HepG2 (cell line): ENCODE measurements around the gene LRP10. TPM values are rescaled to one million over a fixed set of nuclear protein-coding genes. Genes with fewer than 3 reads are reported as not detected.
A peak's percentile ranks its signal among the peaks of the same experiment; 100 is the strongest.

Source experiments
- ARNT2 ChIP-seq: sonication (generic); formaldehyde crosslinking; IDR thresholded peaks from 2 replicates; pipeline ENCODE4 v1.8.0; 2022; ENCODE audit warnings: mild to moderate bottlenecking, low read depth, missing genetic modification reagents, moderate library complexity
- BCLAF1 ChIP-seq: fragments of 450-650 bp; IDR thresholded peaks from 2 replicates; pipeline ENCODE4 v1.6.1; 2017; ENCODE audit warnings: mild to moderate bottlenecking
- CEBPG ChIP-seq: IDR thresholded peaks from 2 replicates; pipeline ENCODE4 v1.6.1; 2016
- DRAP1 ChIP-seq: IDR thresholded peaks from 2 replicates; pipeline ENCODE4 v1.6.1; 2016; ENCODE audit warnings: missing genetic modification reagents, missing compliant biosample characterization
- FOXC1 ChIP-seq: sonication (generic); formaldehyde crosslinking; IDR thresholded peaks from 2 replicates; pipeline ENCODE4 v1.8.0; 2022; ENCODE audit warnings: mild to moderate bottlenecking, missing genetic modification reagents, borderline replicate concordance
- GZF1 ChIP-seq: sonication (generic); formaldehyde crosslinking; IDR thresholded peaks from 2 replicates; pipeline ENCODE4 v1.5.1; 2020; ENCODE audit warnings: mild to moderate bottlenecking, missing genetic modification reagents
- HCFC1 ChIP-seq: fragments of 150-350 bp; IDR thresholded peaks from 2 replicates; pipeline ENCODE4 v1.6.1; 2014; ENCODE audit warnings: low read depth, low read length
- HDAC1 ChIP-seq: sonication (generic); formaldehyde crosslinking; IDR thresholded peaks from 2 replicates; pipeline ENCODE4 v1.5.1; 2020; ENCODE audit warnings: mild to moderate bottlenecking, missing genetic modification reagents
- HOXD1 ChIP-seq: sonication (generic); formaldehyde crosslinking; IDR thresholded peaks from 2 replicates; pipeline ENCODE4 v1.5.0; 2020; ENCODE audit warnings: missing genetic modification reagents
- KLF12 ChIP-seq: sonication (generic); formaldehyde crosslinking; IDR thresholded peaks from 2 replicates; pipeline ENCODE4 v1.4.0; 2020; ENCODE audit warnings: missing genetic modification reagents, borderline replicate concordance
- KLF15 ChIP-seq: sonication (generic); formaldehyde crosslinking; IDR thresholded peaks from 2 replicates; pipeline ENCODE4 v1.8.1; 2023; ENCODE audit warnings: borderline replicate concordance, mild to moderate bottlenecking, inconsistent platforms, missing genetic modification reagents, mixed read lengths
- MED8 ChIP-seq: sonication (generic); formaldehyde crosslinking; IDR thresholded peaks from 2 replicates; pipeline ENCODE4 v1.8.1; 2023; ENCODE audit warnings: mild to moderate bottlenecking, missing genetic modification reagents; ENCODE audit not compliant: insufficient replicate concordance
- MXD3 ChIP-seq: IDR thresholded peaks from 2 replicates; pipeline ENCODE4 v1.6.1; 2016; ENCODE audit warnings: mild to moderate bottlenecking, missing biosample characterization, missing genetic modification reagents
- MYC ChIP-seq: sonication (generic); formaldehyde crosslinking; IDR thresholded peaks from 2 replicates; pipeline ENCODE4 v1.9.0; 2021; ENCODE audit warnings: missing genetic modification reagents, borderline replicate concordance
- NFYB ChIP-seq: sonication (generic); formaldehyde crosslinking; IDR thresholded peaks from 2 replicates; pipeline ENCODE4 v1.4.0; 2020; ENCODE audit warnings: missing genetic modification reagents
- PRMT3 ChIP-seq: sonication (generic); formaldehyde crosslinking; IDR thresholded peaks from 2 replicates; pipeline ENCODE4 v1.8.1; 2022; ENCODE audit warnings: low read depth, mild to moderate bottlenecking, moderate library complexity, missing genetic modification reagents, borderline replicate concordance
- REL ChIP-seq: sonication (generic); formaldehyde crosslinking; conservative IDR thresholded peaks from 2 replicates; pipeline ENCODE4 v1.8.0; 2022; ENCODE audit warnings: mild to moderate bottlenecking, missing genetic modification reagents, moderate library complexity
- TCF12 ChIP-seq, 2 experiments: fragments of 450-650 bp in 1 of 2; sonication (generic) in 1 of 2; formaldehyde crosslinking in 1 of 2; IDR thresholded peaks; 2 replicates each; pipeline versions ENCODE4 v1.6.1 to v1.8.0; 2017 to 2022; ENCODE audit warnings: antibody characterized with exemption in 1 of 2, mild to moderate bottlenecking in 1 of 2, missing genetic modification reagents in 1 of 2, moderate library complexity in 1 of 2
- ZNF143 ChIP-seq: sonication (generic); formaldehyde crosslinking; IDR thresholded peaks from 2 replicates; pipeline ENCODE4 v1.4.0; 2020; ENCODE audit warnings: missing genetic modification reagents
- ZNF329 ChIP-seq: sonication (generic); formaldehyde crosslinking; IDR thresholded peaks from 2 replicates; pipeline ENCODE4 v1.9.0; 2021; ENCODE audit warnings: low read depth, mild to moderate bottlenecking, missing genetic modification reagents
- ZNF572 ChIP-seq: sonication (generic); formaldehyde crosslinking; IDR thresholded peaks from 2 replicates; pipeline ENCODE4 v1.5.1; 2020; ENCODE audit warnings: mild to moderate bottlenecking, missing genetic modification reagents
- ZNF670 ChIP-seq: sonication (generic); formaldehyde crosslinking; IDR thresholded peaks from 2 replicates; pipeline ENCODE4 v1.8.0; 2022; ENCODE audit warnings: mild to moderate bottlenecking, missing genetic modification reagents, borderline replicate concordance
- ZNF710 ChIP-seq: sonication (generic); formaldehyde crosslinking; IDR thresholded peaks from 2 replicates; pipeline ENCODE4 v1.5.0; 2020; ENCODE audit warnings: mild to moderate bottlenecking, missing genetic modification reagents, borderline replicate concordance
- ZNF768 ChIP-seq: sonication (generic); formaldehyde crosslinking; IDR thresholded peaks from 2 replicates; pipeline ENCODE4 v1.4.0; 2020; ENCODE audit warnings: missing genetic modification reagents
- ZNF781 ChIP-seq: sonication (generic); formaldehyde crosslinking; IDR thresholded peaks from 2 replicates; pipeline ENCODE4 v1.5.1; 2020; ENCODE audit warnings: borderline replicate concordance, mild to moderate bottlenecking, missing genetic modification reagents; ENCODE audit errors: not compliant biosample characterization
- polyA plus RNA-seq, 8 experiments: library from polyadenylated mRNA; depleted of rRNA in 3 of 8; stranded (reverse) in 7 of 8; unstranded in 1 of 8; fragments of >200 nt; fragmentation: Illumina TruSeq in 4 of 8; extraction: Trizol in 4 of 8; gene quantifications; 2 replicates each; pipeline versions ENCODE4 v1.2.1 to v1.2.3, GENCODE V29; 2011 to 2016; ENCODE audit warnings: low read depth in 4 of 8, missing spikeins in 1 of 8, mixed read lengths in 1 of 8; ENCODE audit not compliant: insufficient read depth in 1 of 8
- total RNA-seq, 5 experiments: library from RNA; depleted of rRNA; stranded (reverse); fragments of >200 nt; fragmentation: Illumina TruSeq; extraction: Trizol; gene quantifications; 2 replicates each; pipeline ENCODE4 v1.2.3, GENCODE V29; 2016; ENCODE audit warnings: low read depth in 1 of 5

Gene LRP10
- total and polyA plus RNA-seq, 2 of the 13 experiments (the other 11 are each of a cell fraction or from before 2014, with no cell fraction given): 16.9 to 45.2 TPM

- 0 out of 2 replicates have a peak, but pooled peaks have one; percentile 14 for TF ChIP-seq MXD3 (CRISPR knock-in tag)
- TF ChIP-seq NFYB (CRISPR knock-in tag): no peak
- no peak for TF ChIP-seq MED8 (CRISPR knock-in tag)
- no peak for TF ChIP-seq CEBPG (CRISPR knock-in tag)
- TF ChIP-seq ZNF781 (CRISPR knock-in tag): peak; percentile 6
- no peak for TF ChIP-seq GZF1
- TF ChIP-seq ZNF143: no peak
- peak; percentile 43; the same call in 1 of the 2 replicates for TF ChIP-seq ZNF572 (CRISPR knock-in tag)
- no peak for TF ChIP-seq PRMT3
- no peak for TF ChIP-seq HCFC1
- no peak for TF ChIP-seq ARNT2
- TF ChIP-seq KLF15 (CRISPR knock-in tag): no peak
- no peak for TF ChIP-seq HDAC1 (CRISPR knock-in tag)
- TF ChIP-seq HOXD1 (CRISPR knock-in tag): no peak
- TF ChIP-seq BCLAF1: no peak
- 0 out of 2 replicates have a peak, but pooled peaks have one; percentile 4 for TF ChIP-seq ZNF710 (CRISPR knock-in tag)
- no peak for TF ChIP-seq MYC (CRISPR knock-in tag)
- TF ChIP-seq DRAP1 (CRISPR knock-in tag): no peak
- TF ChIP-seq KLF12 (CRISPR knock-in tag): no peak
- TF ChIP-seq ZNF768 (CRISPR knock-in tag): peak; percentile 38; the same call in 1 of the 2 replicates
- TF ChIP-seq ZNF670 (CRISPR knock-in tag): no peak
- 0 out of 2 replicates have a peak, but pooled peaks have one; percentile 67 for TF ChIP-seq REL (CRISPR knock-in tag)
- TF ChIP-seq FOXC1 (CRISPR knock-in tag): 0 out of 2 replicates have a peak, but pooled peaks have one; percentile 16
- no peak for TF ChIP-seq TCF12 (IDR thresholded peaks at IDR 0.05)
- TF ChIP-seq TCF12 (CRISPR knock-in tag; IDR thresholded peaks at IDR 0.05): no peak
- no peak for TF ChIP-seq ZNF329
These were observed 1.4 kb downstream of the LRP10 start (continued) for GRCh38 chr14:22872833-22873520.
